NCI-H2196 (cell line): Measurements from ENCODE around the gene SLC1A2.
A peak's percentile ranks its signal among the peaks of the same experiment; 100 is the strongest.

Experiments
- DNase-seq: peaks from one replicate; lab custom pipeline; 2025; ENCODE audit not compliant: unreplicated experiment; lab: John Stamatoyannopoulos, UW

SLC1A2 gene

DNA sequence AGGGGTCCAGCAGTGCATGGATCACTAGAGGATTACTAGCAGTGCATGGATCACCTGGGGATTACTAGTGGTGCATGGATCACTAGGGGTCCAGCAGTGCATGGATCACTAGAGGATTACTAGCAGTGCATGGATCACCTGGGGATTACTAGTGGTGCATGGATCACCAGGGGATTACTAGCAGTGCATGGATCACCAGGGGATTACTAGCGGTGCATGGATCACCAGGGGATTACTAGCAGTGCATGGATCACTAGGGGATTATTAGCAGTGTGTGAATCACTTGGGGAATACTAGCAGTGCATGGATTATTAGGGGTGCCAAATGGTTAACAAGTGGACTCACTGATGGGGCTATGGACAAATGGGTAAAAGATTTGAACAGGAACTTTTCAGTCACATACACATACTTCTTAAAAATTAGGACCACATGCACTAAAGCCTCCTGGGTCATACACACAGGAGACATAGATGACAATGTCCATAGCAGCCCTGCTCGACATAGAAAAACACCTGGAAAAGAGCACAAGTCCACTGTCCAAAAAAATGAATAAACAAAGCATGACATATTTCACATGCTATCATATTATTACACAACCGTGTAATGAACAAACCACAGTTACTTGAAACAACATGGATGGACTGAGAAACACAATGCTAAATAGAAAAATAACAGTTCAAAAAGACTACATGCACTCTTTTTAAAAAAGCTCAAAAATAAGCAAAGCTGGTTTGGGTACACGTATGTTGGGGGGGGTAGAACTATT is 170.6 kb downstream of the SLC1A2 start:
- no peak for DNase-seq

GRCh38 chr11:35247863-35248262 is 171.5 kb downstream of the SLC1A2 start:
- DNase-seq: no peak

DNA sequence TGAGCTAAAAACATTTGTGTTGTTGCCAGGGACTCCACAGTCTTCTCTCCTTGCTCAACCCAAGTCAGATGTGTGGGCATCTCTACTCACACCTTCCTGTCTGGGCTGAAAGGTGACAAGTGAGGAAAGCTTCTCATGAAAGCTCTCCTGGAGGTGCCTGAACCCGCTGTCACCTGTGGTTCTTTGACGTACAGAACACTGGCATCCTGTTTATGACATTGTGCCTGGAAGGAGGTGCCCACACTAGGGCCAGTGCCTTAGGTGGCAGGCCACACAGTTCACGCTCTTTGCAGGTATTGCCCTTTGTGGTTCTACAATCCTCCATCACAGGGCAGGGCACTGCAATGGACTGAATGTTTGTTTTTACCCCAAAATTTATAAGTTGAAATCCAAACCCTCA is 171.9 kb downstream of the SLC1A2 start:
- no peak for DNase-seq

DNA sequence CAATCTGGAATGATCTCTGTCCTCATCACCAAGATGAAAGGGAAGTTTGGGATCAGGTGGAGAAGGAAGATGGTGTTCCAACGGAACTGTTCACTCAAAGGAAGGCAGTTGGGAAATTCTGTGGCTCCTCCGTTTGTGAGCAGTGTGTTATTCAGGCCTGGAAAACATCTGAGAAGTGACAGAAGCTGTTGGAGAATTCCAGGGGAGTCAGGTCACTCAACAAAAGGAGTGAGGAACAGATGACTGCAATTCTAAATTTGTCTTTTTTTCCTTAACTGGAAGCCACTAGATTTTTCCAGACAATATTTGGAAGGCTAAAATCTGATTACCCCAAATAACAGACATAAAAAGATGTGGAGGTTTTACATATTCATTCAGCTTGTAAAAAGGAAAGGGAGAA is 172.6 kb downstream of the SLC1A2 start:
- no peak for DNase-seq

DNA sequence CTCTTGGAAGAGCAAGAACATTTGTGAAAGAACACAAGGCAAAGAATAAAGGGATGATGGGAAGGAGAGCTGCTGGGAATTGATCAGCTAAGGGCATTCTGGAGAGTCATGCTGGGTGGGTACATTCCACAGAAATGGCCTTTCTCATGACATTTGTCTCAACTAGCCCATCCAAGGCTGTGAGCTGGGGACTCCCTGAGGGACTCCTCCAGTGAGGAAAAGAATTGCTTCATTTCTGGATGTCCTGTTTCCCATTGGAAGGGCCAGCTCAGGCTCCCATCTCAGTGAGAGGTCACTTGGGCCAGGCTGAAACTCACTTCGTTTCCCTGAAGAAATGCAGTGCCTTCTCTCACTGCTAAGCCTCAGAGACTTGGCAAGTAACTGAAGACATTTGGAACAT is 173.6 kb downstream of the SLC1A2 start:
- no peak for DNase-seq

DNA sequence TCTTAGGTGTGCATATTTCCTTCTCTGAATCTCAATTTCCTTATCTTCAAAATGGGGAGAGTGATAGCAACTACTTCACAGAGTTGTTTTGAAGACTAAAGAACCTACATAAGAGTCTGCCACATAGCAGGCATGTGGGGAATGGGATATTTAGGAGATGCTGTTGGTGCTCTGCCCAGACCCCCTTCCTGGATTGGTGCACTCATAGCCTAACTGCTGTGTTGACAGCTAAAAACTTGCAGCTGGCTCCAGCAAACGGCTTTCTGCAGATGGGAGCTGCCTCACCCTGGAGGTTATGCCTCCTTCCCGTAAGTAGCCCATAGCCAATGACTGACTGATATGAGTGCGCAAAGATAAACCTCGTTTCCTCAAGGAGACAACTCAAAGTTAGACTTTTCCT is 174.3 kb downstream of the SLC1A2 start:
- no peak for DNase-seq

DNA sequence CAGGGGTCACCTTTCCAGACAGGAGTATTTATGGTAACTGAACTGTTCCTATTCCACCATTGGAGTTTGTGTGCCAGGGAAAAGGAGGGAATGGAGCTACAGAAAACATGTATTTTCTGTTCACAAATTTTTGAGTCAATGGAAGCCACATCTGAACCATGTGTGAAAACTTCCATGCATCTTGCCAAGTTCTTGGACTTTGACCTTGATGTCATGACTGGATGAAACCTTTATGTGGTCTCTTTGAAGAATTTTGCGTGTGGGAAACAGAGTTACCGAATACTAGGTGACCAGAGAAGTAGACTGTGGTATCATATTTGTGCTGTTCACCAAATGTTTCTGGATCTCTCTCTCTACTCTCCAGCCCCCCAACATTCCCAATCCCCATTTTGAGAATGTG is 175.6 kb downstream of the SLC1A2 start:
- DNase-seq: no peak

- DNase-seq: no peak
Observed at GRCh38 chr11:35242412-35243242, 176.7 kb downstream of the SLC1A2 start.

DNA sequence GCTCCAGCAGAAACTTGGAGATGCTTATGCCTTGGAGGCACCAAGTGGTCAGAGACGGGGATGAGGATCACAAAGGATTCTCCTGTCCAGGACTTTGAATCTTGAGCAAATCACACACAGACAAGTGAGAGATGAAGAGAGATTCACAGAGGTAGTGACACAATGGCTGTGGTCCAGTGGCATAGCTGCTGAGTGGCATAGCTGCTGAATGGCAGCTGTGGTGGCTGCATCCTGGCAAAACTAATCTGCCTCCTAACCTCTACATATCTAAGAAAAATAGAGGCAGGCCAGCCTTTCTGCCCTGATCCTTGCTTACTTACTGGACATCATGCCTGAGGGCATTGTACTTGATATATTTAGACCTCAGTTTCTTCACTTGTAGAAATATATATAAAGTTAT is 177.8 kb downstream of the SLC1A2 start:
- DNase-seq: no peak

DNA sequence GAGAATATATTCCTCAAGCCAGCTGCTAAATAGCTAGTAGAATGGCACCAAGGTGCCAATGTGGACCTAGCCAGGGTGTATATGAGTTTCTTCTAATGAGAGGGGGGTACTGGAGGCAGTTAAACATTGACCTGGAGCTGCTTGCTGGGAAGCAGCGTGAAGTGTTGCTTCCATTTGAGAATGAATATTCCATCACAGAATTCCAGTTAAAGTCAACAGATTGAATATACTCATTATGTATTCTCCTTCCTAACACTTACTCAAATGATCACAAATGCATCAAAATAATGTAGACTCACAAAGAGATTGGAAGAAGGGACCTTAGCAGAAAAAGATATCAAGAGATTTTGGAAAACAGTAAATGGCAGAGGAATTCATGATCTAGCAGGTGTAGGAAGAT is 178.3 kb downstream of the SLC1A2 start:
- DNase-seq: no peak

- DNase-seq: no peak
Observed at GRCh38 chr11:35239471-35240075, 179.8 kb downstream of the SLC1A2 start.

GRCh38 chr11:35238882-35239281 is 180.5 kb downstream of the SLC1A2 start:
- DNase-seq: no peak

GRCh38 chr11:35237860-35238715 is 181.3 kb downstream of the SLC1A2 start:
- DNase-seq: peak; percentile 34

DNA sequence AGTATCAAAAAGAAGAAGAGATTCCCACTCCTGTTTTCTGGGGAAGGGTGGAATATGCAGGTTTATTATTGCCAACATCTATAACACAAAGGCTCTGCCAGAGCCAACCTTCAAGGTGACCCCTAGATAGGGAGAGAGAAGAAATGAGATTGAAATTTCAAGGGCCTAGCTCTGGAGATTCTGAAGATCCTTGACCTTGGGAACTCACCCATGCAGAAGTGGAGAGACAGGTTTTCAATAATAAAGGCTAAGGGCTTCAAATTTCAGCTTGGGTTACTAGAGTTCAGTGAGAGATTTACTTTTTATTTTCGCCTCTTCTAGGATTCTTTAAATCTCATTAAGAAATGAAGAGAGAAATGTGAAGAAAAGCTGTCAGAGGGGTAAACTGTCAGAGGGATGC is 182.0 kb downstream of the SLC1A2 start:
- DNase-seq: no peak

- no peak for DNase-seq
Observed at GRCh38 chr11:35236667-35237003, 182.7 kb downstream of the SLC1A2 start.

DNA sequence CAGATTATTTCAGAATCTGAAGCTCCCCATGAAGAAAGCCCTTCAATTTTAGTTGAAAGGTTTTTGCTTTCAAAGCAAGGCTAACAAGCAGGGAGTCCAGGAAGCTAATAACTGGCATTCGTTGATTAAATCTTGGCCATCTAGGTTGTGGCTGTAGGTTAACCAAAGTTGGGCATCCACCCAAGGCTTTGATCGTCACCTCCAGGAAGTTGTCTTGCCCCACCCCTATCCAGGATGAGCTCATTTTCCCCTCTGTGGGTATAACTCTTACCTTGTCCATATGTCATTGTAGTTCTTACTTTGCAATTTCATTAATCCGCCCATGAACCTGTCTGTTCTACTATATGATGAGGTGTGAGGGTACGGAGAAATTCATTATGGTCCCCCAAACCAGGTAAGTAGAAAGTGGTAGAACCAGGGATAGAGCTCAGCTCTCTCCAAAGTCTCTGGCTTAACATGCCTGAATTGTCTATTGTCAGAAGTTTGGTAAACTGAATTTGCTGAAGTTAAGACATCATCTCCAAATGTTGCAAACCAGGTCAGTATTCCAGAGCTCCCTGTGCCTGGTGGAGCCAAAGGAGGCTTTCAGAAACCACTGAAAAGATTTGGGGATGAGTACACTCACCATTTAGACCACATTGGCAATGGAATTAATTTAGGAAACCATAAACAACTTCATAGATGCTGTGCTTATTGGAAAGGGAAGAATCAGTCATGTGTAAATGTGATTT is 183.3 kb downstream of the SLC1A2 start:
- DNase-seq: no peak

DNA sequence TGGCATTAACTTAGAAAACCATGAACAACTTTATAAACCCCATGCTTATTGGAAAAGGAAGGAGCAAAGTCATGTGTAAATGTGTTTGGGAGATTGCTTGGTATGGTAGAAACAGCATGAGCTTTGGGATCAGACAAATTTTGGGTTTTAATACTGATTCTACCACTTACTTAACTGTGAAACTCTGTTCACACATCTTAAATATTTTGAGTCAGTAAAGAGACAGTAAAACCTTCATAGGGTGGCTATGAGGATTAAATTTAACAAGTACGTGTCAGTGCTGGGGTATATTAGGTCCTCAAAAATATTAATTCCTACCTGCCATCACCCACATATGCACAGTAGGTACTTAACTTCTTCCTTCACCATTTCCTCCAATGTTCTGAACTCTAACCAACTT is 183.9 kb downstream of the SLC1A2 start:
- no peak for DNase-seq

DNA sequence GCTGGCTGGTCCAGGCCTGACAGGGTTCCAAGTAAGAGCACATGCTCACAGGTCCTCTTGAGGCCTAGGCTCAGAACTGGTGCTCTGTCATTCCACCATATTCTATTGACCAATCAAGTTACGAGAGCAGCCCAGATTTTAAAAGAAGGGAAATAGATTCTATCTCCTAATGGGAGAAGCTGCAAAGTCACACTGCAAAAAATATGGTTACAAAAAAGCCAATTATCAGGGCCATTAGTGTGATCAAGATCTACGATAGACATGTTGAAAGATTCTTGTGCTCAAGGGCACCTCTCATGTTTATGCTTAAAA is 184.2 kb downstream of the SLC1A2 start:
- no peak for DNase-seq

GRCh38 chr11:35234460-35235156 is 184.8 kb downstream of the SLC1A2 start:
- DNase-seq: no peak

GRCh38 chr11:35233518-35233917 is 185.8 kb downstream of the SLC1A2 start:
- DNase-seq: no peak
